Measurements from ENCODE around the gene TRPC6.
"Not testable (repeated sequence)": the region's sequence is repeated elsewhere in the genome, so short reads cannot be mapped to it uniquely, and the experiment has no call there.

Gene TRPC6

DNA sequence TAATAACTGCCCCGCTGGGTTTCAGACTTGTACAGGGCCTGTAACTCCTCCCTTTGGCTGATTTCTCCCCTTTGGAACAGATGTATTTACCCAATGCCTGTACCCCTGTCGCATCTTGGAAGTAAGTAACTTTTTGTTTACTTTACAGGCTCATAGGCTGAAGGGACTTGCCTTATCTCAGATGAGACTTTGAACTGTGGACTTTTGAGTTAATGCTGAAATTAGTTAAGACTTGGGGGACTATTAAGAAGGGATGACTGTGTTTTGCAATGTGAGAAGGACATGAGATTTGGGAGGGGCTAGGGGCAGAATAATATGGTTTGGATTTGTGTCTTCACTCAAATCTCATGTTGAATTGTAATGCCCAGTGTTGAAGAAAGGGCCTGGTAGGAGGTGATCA, 62.0 kb downstream of the TRPC6 start:
- no peak for DNase-seq (ENCODE audit: low read depth)

DNA sequence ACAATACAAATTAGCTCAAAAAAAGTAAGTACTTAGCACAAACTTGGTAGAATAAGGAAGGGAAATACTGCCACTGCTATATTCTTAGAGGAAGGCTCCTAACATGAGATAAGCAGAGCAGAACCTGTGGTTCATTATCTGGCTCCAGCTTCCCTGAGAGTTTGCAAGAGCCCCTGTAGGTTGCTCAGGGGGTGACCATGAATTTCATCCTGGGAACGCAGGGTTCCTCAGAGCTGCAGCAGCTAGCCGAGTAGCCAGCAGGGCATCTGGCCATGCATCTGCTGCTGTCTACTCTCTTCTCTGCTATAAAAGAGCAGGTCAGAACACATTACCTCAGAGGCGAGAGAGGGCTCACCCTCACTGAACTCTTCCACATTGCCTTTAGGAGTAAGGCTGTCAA, 67.3 kb downstream of the TRPC6 start:
- DNase-seq (ENCODE audit: low read depth), result no peak

DNA sequence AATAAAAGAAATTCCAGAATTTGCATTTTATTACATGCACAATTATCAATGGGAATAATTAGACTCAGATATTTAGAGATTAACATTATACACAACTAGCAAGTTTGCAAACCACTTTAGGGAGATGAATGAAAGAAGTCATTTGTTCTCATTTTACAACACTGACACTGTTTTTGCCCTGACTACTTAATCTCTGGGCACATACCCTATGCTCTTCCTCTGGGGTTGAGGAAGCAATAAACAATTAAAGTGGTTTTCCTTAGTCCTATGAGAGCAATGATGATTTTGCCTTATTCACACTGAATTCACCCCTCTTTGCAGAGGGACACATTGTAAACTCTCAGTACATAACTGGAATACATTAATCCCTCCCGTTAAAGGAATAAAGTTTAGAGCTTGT, 72.7 kb downstream of the TRPC6 start:
- DNase-seq (ENCODE audit: low read depth), result no peak

DNA sequence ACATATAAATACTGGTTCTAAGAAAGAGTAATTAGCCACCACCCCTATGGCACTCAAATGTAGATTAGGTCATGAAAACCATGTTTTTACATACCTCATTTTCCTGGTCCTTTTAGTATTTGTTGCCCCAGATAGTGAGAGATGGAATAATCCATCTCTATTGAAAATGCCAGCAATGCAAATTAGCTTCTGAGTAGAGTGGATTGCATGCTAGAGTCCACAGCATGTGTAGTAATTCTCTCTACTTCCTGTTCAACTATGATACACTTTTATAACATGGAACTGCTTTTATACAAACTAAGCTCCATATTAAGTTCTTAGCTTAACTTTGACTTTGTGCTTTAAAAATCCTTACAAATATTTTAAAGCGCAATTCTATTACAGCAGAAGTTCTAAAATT, 73.2 kb downstream of the TRPC6 start:
- no peak for DNase-seq (ENCODE audit: low read depth)

DNA sequence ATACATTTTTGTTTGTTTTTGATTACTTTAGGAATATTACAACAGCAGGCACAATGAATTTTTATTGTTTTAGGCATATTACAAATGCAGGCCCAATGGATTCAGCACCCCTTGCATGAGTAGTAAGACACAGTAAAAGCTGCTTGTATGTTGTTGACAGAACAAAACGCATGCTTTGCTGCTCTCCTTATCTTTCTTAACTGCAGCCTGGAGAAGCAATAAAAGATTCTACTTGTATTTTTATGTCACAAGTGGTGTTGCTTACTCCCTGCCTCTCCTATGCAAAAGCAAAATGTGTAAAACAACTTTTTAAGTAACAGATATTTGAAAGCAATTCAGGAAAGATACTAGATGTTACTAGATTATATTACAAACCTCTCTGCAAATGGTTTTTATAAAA, 73.9 kb downstream of the TRPC6 start:
- DNase-seq (ENCODE audit: low read depth), result no peak

DNA sequence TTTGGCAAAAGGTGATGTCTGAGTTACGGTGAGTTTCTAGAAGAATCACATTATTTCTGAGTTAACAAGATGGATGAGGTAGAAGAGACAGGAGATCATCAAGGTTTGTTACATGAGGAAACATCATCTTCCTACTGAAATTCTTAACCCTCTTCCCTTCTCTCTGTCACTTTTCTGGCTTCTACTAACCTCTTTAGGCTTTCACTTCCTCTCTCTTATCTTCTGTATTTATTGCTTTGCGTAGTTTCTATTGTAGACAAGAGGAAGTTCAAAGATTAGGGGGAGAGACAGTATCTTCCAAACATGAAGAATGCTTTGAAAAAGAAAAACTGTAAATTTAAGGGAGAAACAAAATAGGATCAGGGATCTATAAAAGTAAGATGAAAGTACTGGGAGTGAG, 75.4 kb downstream of the TRPC6 start:
- DNase-seq (ENCODE audit: low read depth), result no peak

DNA sequence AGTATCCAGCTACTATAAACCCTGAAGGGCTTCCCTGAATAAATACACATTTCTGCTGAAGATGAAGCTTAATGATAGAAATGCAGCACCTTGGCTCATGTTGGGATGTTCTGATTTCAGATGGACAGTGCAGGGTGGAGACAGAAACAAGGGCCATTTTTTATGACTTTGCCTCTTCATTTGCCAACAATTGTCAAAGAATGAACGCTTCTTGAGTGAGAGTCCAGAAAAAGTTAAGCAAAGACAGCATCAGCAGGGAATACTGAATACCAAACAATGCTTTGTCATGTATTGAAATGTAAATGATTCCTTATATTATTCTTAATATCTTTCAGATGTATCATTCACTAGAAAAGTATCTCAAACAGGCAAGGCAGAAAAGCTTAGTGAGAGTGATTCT, 84.9 kb downstream of the TRPC6 start:
- DNase-seq (ENCODE audit: low read depth), result no peak

DNA sequence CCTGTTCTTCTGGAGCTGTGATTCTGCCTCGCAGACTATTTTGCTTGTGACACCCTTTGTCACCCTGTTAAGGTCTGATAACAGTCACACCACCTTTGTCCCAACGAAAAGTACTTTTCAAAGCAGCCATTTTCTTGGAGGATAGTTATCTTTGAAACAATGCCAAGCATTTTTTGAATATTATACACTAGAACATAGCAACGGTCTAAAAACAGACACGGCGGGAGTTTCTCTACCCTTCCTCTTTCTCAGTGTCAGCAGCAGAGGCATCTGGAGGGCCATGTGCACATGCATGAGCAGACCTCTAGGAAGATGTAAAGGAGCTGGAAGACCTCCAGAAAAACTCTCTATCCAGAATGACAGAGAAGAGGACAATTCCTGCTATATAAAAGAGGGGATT, 86.5 kb downstream of the TRPC6 start:
- no peak for DNase-seq (ENCODE audit: low read depth)

DNA sequence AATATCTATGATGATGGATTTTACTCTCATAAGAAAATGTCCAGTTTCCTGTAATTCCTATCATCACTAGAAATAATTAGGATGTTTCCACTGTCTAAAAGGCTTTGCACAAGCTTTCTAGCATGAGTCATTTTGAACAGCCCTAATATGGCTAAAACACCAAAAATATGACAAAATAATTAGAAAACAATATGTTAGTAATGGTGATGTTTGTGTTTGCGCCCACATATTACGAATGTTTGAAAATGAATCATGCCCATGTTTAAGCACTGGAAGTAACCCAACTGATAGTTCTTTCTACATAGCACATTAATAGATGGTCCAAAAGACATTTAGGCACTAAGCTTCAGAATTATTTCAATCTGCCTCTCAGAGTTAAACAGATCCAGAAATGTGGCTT, 96.0 kb downstream of the TRPC6 start:
- DNase-seq (ENCODE audit: low read depth), result no peak

DNA sequence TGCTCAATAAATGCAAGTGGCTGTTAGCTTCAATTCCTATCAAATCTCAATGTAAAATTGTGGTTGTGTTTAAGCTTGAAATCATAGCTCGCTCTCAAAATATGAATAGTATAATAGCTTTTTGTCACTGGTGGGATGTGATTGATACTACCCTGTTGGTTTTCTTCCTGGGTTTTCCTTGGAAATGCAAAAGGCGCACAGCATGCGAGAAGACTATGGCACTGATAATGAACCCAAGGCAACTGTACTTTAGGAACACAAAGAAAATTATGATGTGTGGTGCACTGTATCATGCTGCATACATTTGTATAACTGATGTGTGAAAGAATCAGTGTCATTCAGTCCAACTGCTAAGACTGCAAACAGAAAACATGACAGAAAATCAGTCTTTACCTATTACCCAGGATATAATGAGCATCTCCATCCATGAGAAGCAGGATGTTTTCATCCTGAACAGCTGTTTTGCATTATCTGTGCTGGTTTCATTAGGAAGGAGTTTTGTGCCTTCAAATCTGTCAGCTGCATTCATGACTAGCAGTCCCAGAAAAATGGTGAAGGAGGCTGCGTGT, 101.2 kb downstream of the TRPC6 start:
- DNase-seq (ENCODE audit: low read depth), result no peak

DNA sequence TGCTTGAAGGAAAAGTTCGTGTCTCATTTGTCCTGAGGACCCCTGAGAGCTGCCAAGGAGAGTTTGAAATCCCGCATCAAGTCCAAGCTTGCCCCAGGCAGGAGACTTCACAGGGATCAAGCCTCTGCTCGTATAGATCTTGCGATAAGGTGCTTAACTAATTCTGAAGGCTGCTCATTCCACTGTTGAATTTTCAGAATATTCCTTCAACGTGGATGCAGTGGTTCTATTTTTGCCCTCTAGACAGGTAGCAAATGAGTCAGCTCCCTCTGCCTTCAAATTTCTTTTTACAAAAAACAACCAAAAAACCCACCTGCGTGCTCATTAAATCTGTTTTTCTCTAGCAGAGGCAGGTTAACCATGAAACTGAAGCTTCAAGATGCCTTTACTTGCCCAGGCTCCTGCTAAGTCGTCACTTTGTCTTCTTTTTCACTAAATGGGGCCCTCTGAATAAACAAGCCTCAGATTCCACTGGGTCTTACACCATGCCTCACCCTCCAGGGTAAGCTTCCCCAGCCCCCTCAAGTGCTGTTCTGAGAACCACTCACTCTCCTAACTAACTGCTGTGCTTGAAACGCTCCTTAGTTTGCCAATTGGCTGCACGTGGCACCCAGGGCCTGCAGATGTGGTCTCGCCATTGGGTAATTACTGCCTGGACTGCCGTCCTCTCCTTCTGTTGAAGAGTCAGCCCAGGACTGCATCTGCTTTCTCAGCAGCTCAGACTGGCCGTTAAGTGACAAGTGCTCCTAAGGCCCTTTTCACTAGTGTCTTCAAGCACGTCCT, 105.0 kb downstream of the TRPC6 start:
- DNase-seq (ENCODE audit: low read depth), result no peak

DNA sequence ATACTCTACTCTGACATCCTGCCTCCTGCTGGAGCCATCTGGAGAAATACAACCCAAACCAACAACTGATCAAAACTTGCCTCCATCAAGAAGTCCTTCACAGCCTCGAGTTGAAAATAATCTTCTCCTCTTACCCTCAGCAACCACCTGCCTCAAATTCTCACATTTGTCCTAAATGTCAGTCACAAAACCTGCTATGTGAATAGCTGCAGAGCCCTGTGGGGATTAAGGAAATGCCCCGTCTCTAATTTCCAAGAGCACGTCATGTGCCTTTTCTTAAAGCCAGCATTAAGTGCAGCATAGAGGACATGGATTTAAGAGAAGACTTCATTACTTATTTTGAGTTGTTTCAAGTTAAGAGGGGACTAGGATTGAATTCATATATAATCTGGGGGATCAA, 105.9 kb downstream of the TRPC6 start:
- no peak for DNase-seq (ENCODE audit: low read depth)

DNA sequence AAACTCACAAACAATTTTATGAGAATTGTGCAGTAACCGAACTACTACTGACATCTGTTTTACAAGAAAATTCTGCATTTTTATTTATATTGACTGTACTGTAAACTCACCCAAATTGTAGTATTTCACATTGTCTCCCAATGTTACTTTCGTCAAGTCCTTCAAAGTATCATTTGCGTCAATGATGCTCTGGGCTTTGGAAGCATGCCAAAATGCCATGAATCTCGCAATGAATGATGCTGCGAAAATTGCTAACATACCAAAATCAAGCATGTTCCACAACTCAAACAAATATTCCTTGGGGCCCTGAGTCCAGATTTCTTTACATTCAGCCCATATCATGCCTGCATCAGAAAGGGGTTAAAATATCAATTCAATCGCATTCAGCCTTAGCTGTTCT, 107.6 kb downstream of the TRPC6 start:
- DNase-seq (ENCODE audit: low read depth), result no peak

DNA sequence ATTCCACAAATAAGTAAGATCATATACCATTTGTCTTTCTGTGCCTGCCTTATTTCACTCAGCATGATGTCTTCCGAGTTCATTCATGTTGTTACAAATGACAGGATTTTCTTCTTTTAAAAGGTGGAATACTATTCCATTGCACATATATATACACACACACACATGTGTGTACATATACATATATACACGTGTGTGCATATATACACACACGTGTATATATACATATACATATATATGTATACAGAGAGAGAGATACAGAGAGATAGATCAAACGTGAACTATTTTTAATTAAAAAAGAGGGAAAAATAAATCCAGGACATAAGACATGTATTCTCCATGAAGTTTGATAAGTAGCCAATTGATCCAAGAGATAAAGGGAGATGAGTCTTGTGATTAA, 108.1 kb downstream of the TRPC6 start:
- DNase-seq (ENCODE audit: low read depth), result no peak

DNA sequence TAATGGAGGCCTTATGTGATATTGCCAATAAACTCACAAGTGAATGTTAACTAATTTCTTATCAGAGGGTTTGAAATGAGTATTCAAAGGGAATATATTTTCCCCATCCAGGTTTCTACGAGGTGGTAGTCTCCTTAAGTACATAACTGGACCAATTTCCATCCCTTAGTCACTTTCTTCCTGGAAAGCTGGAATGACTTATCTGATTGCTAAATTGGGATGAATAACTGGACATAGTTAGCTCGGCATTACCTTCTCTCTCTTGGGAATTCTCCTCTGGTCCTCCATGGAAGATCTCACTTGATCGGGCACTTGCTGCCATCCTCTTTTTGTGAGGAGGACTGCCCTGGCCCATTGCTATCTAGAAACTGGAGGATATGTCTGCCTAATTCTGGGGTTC, 109.1 kb downstream of the TRPC6 start:
- no peak for DNase-seq (ENCODE audit: low read depth)

DNA sequence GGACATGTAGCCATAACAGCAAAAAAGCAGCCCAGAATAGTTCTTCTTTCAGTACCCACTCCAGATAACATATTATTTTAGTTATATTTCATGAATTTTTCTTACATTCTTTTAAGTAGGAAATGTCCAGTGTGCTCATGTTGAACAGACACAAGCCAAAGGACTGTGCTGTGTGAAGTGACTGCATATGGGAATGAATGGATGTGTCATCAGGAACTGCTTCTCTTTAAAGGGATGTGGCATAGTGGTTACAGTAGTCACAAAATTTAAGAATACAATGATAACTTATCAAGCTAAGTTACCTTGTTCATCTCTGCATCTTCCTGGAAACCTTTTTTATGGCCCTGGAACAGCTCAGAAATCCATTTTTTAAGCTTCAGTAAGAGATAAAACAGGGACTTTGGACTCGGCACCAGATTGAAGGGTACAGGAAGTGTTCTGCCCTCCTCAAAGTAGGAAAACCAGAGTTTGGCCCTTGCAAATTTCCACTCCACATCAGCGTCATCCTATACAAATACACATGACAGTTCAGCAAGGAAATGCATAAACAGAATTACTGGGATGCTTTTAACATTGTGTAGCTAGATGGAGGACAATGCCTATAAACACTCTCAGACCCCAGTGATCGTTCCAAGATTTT, 112.8 kb downstream of the TRPC6 start:
- no peak for DNase-seq (ENCODE audit: low read depth)

DNA sequence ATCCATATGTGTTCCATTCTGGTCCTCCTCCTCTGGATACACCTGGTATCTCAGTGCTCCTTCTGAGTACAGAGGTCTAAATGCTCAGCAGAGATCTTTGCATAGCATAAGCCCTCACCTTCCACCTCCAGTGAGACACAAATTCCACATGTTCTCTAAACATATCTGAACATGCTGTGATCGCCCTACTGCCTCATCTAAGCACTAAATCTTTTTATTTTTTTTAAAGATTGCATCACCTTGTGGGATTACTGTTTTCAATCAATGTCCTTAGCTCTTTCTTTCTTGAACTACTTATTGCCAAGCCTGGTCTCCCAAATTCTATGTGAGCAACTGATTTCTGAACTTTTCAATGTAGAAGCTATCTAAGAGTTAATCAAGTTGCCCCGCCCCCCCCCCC, 113.4 kb downstream of the TRPC6 start:
- no peak for DNase-seq (ENCODE audit: low read depth)

DNA sequence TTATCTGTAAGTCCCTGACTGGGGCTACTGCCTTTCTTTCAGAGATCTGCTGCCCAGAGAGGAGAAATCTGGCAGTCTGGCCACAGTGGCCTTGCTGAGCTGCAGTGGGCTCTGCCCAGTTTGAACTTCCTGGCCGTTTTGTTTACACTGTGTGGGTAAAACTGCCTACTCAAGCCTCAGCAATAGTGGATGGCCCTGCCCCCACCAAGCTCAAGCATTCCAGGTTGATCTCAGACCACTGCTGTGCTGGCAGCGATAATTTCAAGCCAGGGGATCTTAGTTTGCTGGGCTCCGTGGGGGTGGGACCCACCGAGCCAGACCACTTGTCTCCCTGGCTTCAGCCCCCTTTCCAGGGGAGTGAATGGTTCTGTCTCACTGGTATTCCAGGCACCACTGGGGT, 117.5 kb downstream of the TRPC6 start:
- no peak for DNase-seq (ENCODE audit: low read depth)

DNA sequence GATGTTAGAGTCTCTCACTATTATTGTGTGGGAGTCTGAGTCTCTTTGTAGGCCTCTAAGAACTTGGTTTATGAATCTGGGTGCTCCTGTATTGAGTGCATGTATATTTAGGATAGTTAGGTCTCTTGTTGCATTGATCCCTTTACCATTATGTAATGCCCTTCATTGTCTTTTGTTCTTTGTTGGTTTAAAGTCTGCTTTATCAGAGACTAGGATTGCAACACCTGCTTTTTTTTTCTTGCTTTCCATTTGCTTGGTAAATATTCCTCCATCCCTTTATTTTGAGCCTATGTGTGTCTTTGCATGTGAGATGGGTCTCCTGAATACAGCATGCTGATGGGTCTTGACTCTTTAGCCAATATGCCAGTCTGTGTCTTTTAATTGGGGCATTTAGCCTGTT, 119.4 kb downstream of the TRPC6 start:
- DNase-seq (ENCODE audit: low read depth), result not testable (repeated sequence)

DNA sequence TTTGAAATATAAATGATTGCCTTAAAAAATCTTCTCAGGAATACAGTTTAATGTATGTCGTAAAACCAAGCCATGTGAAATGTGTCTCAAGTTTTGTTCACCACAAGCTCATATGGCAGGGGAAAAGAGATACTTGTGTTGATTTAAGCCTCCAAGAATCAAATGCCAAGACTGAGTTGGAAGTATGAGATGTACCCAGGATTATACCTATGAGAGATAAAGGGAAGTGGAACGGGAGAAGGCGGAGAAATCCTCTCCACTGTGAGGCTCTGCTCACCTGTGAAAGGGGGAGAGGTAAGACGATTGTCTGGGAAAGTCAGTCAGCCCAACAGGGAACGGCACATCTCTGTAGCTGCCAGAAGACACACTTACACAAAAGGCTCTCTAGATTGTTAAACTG, 124.8 kb downstream of the TRPC6 start:
- DNase-seq (ENCODE audit: low read depth), result no peak

DNA sequence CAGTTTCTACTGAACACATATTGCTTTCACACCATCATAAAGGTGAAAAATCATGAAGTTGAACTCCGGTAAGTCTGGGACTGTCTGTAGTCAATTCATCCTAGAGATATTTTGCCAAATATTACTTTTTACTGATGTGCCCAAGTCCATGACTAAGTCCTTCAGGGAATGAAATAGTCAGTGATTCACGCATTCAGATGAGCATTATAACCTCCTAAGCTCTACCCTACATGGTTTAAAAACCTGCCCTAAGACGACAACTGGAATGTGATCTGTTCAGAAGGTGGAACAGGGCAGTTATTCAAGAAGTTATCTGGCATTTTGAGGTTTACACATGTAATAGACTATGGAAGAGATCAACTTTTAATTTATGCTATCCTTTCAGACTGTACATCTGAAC, 125.6 kb downstream of the TRPC6 start:
- DNase-seq (ENCODE audit: low read depth), result no peak

DNA sequence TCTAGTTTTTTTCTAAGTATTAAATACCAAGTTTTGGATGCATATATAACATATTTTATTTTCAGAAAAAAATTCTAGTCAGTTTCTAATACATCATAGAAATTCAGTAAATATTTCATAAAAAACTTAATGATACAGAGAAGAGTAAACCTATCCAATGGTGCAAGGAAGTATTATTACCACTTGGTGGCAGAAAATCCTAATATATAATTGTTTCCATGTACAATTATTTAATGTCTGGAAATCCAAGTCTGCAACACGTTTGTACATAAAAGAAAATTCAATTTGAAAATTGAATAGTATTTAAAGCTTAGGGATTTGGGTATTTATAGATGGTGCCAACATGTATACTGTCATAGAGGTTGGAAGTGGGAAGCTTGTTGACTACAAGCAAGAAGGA, 127.0 kb downstream of the TRPC6 start:
- DNase-seq (ENCODE audit: low read depth), result no peak

DNA sequence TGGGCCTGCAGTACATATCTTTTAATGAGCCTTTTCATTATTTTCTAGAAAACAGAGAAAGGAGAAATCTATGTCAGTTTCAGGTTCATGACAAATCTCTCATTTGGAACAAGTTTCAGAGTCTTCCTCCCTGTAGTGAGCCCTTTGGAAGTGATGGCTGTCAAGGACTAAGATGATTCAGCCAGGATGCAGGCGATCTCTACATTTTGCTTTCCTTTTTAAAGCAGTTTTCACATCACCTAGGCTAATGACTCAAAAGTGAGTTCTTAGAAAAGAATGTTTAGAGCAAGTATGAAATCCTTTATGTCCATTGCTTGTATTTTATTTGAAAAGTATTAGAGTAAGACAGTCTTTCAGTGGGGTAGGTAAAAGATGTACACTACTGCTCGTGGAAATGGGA, 130.1 kb downstream of the TRPC6 start:
- no peak for DNase-seq (ENCODE audit: low read depth)

Data from stimulated activated CD8-positive, alpha-beta memory T cell treated with anti-CD3 and anti-CD28 coated beads, Interleukin-4, amount 100 ng/mL, for 24 hours (primary cell).